HEK293 (cell line): ENCODE data around the gene ECM2.

Source experiments
- BCL11A ChIP-seq: fragments of 450-650 bp; formaldehyde crosslinking; IDR thresholded peaks from 2 replicates; pipeline ENCODE4 v1.5.1; 2016; ENCODE audit warnings: low read depth, missing biosample characterization, missing genetic modification characterization
- CTCF ChIP-seq: fragments of 450-650 bp; formaldehyde crosslinking; IDR thresholded peaks from 2 replicates; pipeline ENCODE4 v1.5.1; 2016; ENCODE audit warnings: missing biosample characterization, missing genetic modification characterization
- KLF17 ChIP-seq: fragments of 450-650 bp; formaldehyde crosslinking; IDR thresholded peaks from 2 replicates; pipeline ENCODE4 v1.5.1; 2016; ENCODE audit warnings: missing biosample characterization, missing genetic modification characterization
- REST ChIP-seq: fragments of 450-650 bp; formaldehyde crosslinking; IDR thresholded peaks from 2 replicates; pipeline ENCODE4 v1.5.1; 2016; ENCODE audit warnings: missing biosample characterization, missing genetic modification characterization
- TCF7L2 ChIP-seq: IDR thresholded peaks from 2 replicates; pipeline ENCODE4 v1.6.1; 2011; ENCODE audit warnings: low read depth, mild to moderate bottlenecking, inconsistent platforms, low read length, moderate library complexity, borderline replicate concordance
- YY1 ChIP-seq: fragments of 450-650 bp; formaldehyde crosslinking; IDR thresholded peaks from 2 replicates; pipeline ENCODE4 v1.5.1; 2018; ENCODE audit warnings: missing biosample characterization, missing genetic modification characterization
- ZBTB7A ChIP-seq: fragments of 450-650 bp; formaldehyde crosslinking; IDR thresholded peaks from 2 replicates; pipeline ENCODE4 v1.5.1; 2016; ENCODE audit warnings: low read depth, missing biosample characterization, missing genetic modification characterization
- ZNF335 ChIP-seq: fragments of 450-650 bp; formaldehyde crosslinking; conservative IDR thresholded peaks from 2 replicates; pipeline ENCODE4 v1.5.1; 2016; ENCODE audit warnings: missing biosample characterization, missing genetic modification characterization
- ZNF416 ChIP-seq: fragments of 450-650 bp; formaldehyde crosslinking; IDR thresholded peaks from 2 replicates; pipeline ENCODE4 v1.5.1; 2016; ENCODE audit warnings: missing biosample characterization, missing genetic modification characterization
- ZNF514 ChIP-seq: fragments of 450-650 bp; formaldehyde crosslinking; IDR thresholded peaks from 2 replicates; pipeline ENCODE4 v1.5.1; 2016; ENCODE audit warnings: missing biosample characterization, missing genetic modification characterization
- ZNF830 ChIP-seq: fragments of 450-650 bp; IDR thresholded peaks from 2 replicates; pipeline ENCODE4 v1.5.0; 2018; ENCODE audit warnings: missing biosample characterization, missing genetic modification characterization, low read depth, mild to moderate bottlenecking, moderate library complexity

GRCh38 chr9:92520837-92521236 lies 15.0 kb downstream of the ECM2 start:
- TF ChIP-seq CTCF (tag by site-specific recombination) (no peak), YY1 (tag by site-specific recombination) (no peak), ZNF830 (tag by site-specific recombination) (no peak), ZBTB7A (tag by site-specific recombination) (no peak), BCL11A (tag by site-specific recombination) (no peak), REST (no peak), TCF7L2 (no peak), ZNF335 (tag by site-specific recombination) (no peak), ZNF416 (tag by site-specific recombination) (no peak), KLF17 (tag by site-specific recombination) (no peak), ZNF514 (tag by site-specific recombination) (no peak)
